Spleen (tissue), 11 donors: ENCODE measurements around the gene RADIL. TPM values are rescaled to one million over a fixed set of nuclear protein-coding genes. Genes with fewer than 3 reads are reported as not detected.

Experiments used
- DNase-seq: peaks from one replicate; pipeline ENCODE4 v3.0.0-alpha.2; 2020
- H3K27ac ChIP-seq, 8 donors: fragments of 200-600 bp; sonication (generic) in 7 of 8; 1 replicate in 4 of 8; 2 replicates in 4 of 8; pipeline versions ENCODE4 v1.5.0 to v1.8.0; 2016 to 2021; ENCODE audit warnings: inconsistent platforms in 4 of 8, mild to moderate bottlenecking in 4 of 8, moderate library complexity in 1 of 8
- H3K27me3 ChIP-seq, 7 donors: fragments of 200-600 bp; sonication (generic) in 6 of 7; replicated peaks in 1 of 7; 1 replicate in 4 of 7; 2 replicates in 3 of 7; pipeline versions ENCODE4 v1.5.0 to v1.8.0; 2016 to 2021; ENCODE audit warnings: inconsistent platforms in 3 of 7, mild to moderate bottlenecking in 1 of 7
- H3K36me3 ChIP-seq, 6 donors: fragments of 200-600 bp; sonication (generic) in 5 of 6; 1 replicate in 4 of 6; 2 replicates in 2 of 6; pipeline versions ENCODE4 v1.5.0 to v1.8.0; 2016 to 2021; ENCODE audit warnings: inconsistent platforms in 2 of 6
- H3K4me1 ChIP-seq, 6 donors: fragments of 200-600 bp; sonication (generic) in 5 of 6; 1 replicate in 3 of 6; 2 replicates in 3 of 6; pipeline versions ENCODE4 v1.5.0 to v1.8.0; 2016 to 2021; ENCODE audit warnings: inconsistent platforms in 3 of 6
- H3K4me3 ChIP-seq, 8 donors: fragments of 200-600 bp; sonication (generic) in 7 of 8; 1 replicate in 4 of 8; 2 replicates in 4 of 8; pipeline versions ENCODE4 v1.5.0 to v1.8.0; 2016 to 2021; ENCODE audit warnings: inconsistent platforms in 4 of 8, mild to moderate bottlenecking in 4 of 8, moderate library complexity in 2 of 8
- H3K9me3 ChIP-seq, 8 donors: fragments of 200-600 bp; sonication (generic) in 7 of 8; 1 replicate in 4 of 8; 2 replicates in 4 of 8; pipeline versions ENCODE4 v1.5.0 to v1.8.0; 2016 to 2021; ENCODE audit warnings: inconsistent platforms in 4 of 8
- POLR2A ChIP-seq, 3 donors: fragments of 450-650 bp; IDR thresholded peaks; one replicate each; pipeline ENCODE4 v1.5.1; 2017; ENCODE audit warnings: antibody characterized with exemption in 3 of 3, mild to moderate bottlenecking in 1 of 3
- POLR2AphosphoS5 ChIP-seq, 3 donors: sonication (generic); formaldehyde crosslinking; IDR thresholded peaks; one replicate each; pipeline ENCODE4 v1.5.1; 2017; ENCODE audit warnings: antibody characterized with exemption in 3 of 3
- WGBS, 5 donors: extraction: QIAGEN DNeasy Blood & Tissue Kit in 3 of 5; methylation state at CpG; one replicate each; pipeline versions ENCODE4 v1.1.5 to v1.1.7; 2013 to 2018; 5-methylcytosine and 5-hydroxymethylcytosine counted together
- intact Hi-C: fragments of 100-400 bp; cut with DNase I; formaldehyde crosslinking; loops from one replicate; pipeline ENCODE4 v1.15.0; 2023; ENCODE audit warnings: low total_unique reads
- polyA plus RNA-seq, 3 donors: library from polyadenylated mRNA; stranded (reverse); fragments of 200-250 nt; gene quantifications; one replicate each; pipeline ENCODE4 v1.2.1, GENCODE V29; 2013
- total RNA-seq, 7 donors: library from RNA; depleted of rRNA in 3 of 7; stranded (reverse); fragments of >200 nt in 3 of 7; fragmentation: NEBNext Ultra II Directional in 4 of 7; extraction: Animal tissue kit (Norgen Biotek cat#: 25700) in 4 of 7; gene quantifications; one replicate each; pipeline versions ENCODE4 v1.1.0 to v1.2.1, GENCODE V29; 2016 to 2021
- TF ChIP-seq, protein P1 (sequence below), 11 experiments: fragments of 200-600 bp in 7 of 11; fragments of 450-650 bp in 4 of 11; sonication (generic) in 4 of 11; IDR thresholded peaks in 8 of 11; conservative IDR thresholded peaks in 3 of 11; 1 replicate in 7 of 11; 2 replicates in 4 of 11; pipeline versions ENCODE4 v1.4.0 to v1.8.0; 2016 to 2021; ENCODE audit warnings: antibody characterized with exemption in 11 of 11, inconsistent platforms in 4 of 11, mild to moderate bottlenecking in 1 of 11
- donor health status: healthy with polysubstance abuse.
- donor health status: DM: no; HTN: no; CAD: no; lungs with moderate emphysema.
- donor health status: DM: no; HTN: no; CAD: no.
- donor health status: Bipolar disorder and iron deficiency.
- donor health status: healthy.
- donor health status: DM: no; HTN: no; CAD: no.
- donor health status: DM: yes; HTN: yes; CAD: no.

Gene RADIL
- total and polyA plus RNA-seq, 10 donors: 0.24 to 2.8 (median 1.5) TPM

DNA sequence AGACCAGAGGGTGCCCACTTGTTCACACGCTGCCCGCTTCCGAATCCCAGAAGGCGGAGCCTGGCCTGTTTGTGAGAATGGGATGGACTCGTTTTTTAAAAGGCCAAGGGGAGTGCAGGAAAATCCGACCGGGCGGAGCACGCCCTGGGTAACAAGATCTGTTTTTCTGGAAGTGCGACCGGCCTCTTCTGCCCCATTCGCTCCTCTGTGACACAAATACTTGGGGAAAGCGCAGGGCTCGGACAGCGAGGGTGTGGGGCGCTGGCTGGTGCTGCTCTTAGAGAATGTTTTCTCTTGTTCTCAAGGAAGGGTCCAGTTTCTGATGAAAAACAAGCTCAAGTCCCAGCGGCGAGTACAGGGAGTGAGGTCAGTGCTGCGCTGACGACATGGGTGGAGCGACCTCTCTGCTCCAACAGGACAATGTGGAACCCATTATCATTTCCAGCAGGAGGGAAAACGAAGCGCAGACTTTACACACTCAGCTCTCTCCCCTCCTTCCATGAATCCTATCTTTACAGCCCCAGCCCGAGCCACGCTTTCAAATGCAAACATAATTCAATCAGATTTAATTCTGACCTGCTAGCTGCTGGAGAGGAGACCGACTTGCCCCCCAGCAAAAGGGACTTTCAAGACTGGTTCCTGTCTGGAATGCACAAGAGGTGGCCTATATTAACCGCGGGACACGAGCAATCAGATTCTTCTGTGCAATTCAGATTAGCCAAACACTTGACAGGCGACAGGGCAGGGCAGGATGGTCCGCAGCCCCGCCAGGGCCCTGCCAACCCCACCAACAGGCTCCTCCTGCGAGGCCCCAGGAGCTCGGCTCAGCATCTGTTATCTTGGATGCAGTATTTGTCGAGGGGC lies 1.1 kb downstream of the RADIL start:
- intact Hi-C loops: no loop called here
- Histone ChIP-seq H3K36me3 (no peaks in the 10 kb centered on the region), H3K9me3 (peaks cover 0 to 4% (median 0%) of the 10 kb centered on the region in 8 donors), H3K27ac (peak overlapping the region in 7 of 8 donors; percentile 15 to 64 (median 52)), H3K27me3 (peaks cover 0 to 97% (median 22%) of the 10 kb centered on the region in 7 donors), H3K4me3 (peak overlapping the region; percentile 22 to 70 (median 44)), H3K4me1 (peaks cover 0 to 26% (median 16%) of the 10 kb centered on the region in 6 donors)
- TF ChIP-seq POLR2A (IDR thresholded peaks at IDR 0.05): no peak
- peak in 1 of 3 donors; percentile 46 for TF ChIP-seq POLR2AphosphoS5 (IDR thresholded peaks at IDR 0.05)
- DNase-seq: no peak
- 9 to 13% (median 10%) methylated on average over 29 to 35 of the region's 35 CpGs for WGBS, 5 donors

DNA sequence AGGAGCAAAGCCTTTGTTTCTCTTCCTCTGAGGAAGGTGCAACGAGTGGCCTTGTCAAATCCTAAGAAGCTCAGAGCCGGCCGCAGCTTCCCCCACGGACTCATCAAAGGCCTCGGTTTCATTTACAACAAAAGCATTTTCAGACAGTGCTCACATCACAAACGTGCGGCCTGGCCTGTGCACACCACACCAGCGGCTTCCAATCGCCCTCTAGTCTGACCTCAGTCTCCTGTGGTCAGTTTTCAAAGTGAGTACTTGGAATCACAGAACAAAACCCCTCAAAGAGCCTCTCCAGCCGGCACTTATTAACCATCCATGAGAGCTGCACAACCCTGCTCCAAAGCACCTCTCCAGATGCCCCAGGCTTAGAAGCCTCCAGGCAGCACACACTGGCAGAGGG lies 3.3 kb downstream of the RADIL start:
- Histone ChIP-seq H3K27me3 (peaks cover 0 to 85% (median 22%) of the 10 kb centered on the region in 7 donors), H3K36me3 (no peaks in the 10 kb centered on the region), H3K27ac (no peak overlapping the region), H3K9me3 (peaks cover 0 to 4% (median 0%) of the 10 kb centered on the region in 8 donors), H3K4me3 (no peak overlapping the region), H3K4me1 (peaks cover 0 to 26% (median 16%) of the 10 kb centered on the region in 6 donors)
- TF ChIP-seq, protein P1, sequence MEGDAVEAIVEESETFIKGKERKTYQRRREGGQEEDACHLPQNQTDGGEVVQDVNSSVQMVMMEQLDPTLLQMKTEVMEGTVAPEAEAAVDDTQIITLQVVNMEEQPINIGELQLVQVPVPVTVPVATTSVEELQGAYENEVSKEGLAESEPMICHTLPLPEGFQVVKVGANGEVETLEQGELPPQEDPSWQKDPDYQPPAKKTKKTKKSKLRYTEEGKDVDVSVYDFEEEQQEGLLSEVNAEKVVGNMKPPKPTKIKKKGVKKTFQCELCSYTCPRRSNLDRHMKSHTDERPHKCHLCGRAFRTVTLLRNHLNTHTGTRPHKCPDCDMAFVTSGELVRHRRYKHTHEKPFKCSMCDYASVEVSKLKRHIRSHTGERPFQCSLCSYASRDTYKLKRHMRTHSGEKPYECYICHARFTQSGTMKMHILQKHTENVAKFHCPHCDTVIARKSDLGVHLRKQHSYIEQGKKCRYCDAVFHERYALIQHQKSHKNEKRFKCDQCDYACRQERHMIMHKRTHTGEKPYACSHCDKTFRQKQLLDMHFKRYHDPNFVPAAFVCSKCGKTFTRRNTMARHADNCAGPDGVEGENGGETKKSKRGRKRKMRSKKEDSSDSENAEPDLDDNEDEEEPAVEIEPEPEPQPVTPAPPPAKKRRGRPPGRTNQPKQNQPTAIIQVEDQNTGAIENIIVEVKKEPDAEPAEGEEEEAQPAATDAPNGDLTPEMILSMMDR (IDR thresholded peaks at IDR 0.05 in 8 of 11, conservative IDR thresholded peaks at IDR 0.05 in 3 of 11): no peak
- TF ChIP-seq POLR2A (IDR thresholded peaks at IDR 0.05): no peak
- no peak for TF ChIP-seq POLR2AphosphoS5 (IDR thresholded peaks at IDR 0.05)
- WGBS, 5 donors: 73 to 83% (median 80%) methylated on average over 9 to 10 of the region's 10 CpGs
- intact Hi-C loops: no loop called here
- no peak for DNase-seq

DNA sequence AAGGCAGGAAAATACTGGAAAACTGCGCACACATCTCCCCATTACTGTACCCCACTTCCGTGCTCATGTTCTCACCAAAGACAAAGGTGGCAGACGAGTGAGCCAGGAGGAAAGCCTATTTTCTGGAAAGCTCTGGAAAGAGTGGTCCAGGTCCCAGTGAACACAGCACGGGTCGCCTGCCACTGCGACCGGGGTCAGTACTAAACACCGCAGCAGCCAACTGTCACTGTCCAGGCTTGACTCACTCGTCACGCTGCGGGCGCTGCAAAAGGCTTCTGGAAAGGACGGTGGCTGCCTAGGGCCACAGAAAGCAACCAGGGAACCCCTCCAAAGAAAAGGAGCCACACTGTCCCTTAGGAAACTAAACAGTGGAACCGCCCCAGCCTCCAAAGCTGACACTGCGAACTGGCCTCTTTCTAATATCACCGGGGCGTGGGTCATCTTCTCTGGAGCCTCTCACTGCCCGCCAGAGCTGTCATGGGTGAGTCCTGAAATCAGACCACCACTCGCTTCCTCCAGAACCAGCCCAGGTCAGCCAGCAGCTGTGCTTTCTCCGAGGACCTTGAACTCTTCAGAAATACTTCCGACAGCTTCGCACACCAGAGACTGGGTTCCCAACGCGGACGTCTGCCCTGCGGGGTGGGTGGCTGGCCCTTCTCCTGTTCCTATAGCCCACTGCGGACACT lies 4.0 kb downstream of the RADIL start:
- WGBS, 5 donors: 76 to 85% (median 84%) methylated on average over 25 to 27 of the region's 27 CpGs
- H3K4me1 ChIP-seq: peaks cover 0 to 26% (median 16%) of the 10 kb centered on the region in 6 donors
- H3K27ac ChIP-seq: no peak overlapping the region
- TF ChIP-seq, protein P1 (IDR thresholded peaks at IDR 0.05 in 8 of 11, conservative IDR thresholded peaks at IDR 0.05 in 3 of 11): no peak
- TF ChIP-seq POLR2A (IDR thresholded peaks at IDR 0.05) (no peak), POLR2AphosphoS5 (IDR thresholded peaks at IDR 0.05) (no peak)
- peaks cover 0 to 4% (median 0%) of the 10 kb centered on the region in 8 donors for H3K9me3 ChIP-seq
- no peaks in the 10 kb centered on the region for H3K36me3 ChIP-seq
- no peak overlapping the region for H3K4me3 ChIP-seq
- intact Hi-C loops: no loop called here
- peaks cover 0 to 78% (median 22%) of the 10 kb centered on the region in 7 donors for H3K27me3 ChIP-seq
- DNase-seq: no peak

DNA sequence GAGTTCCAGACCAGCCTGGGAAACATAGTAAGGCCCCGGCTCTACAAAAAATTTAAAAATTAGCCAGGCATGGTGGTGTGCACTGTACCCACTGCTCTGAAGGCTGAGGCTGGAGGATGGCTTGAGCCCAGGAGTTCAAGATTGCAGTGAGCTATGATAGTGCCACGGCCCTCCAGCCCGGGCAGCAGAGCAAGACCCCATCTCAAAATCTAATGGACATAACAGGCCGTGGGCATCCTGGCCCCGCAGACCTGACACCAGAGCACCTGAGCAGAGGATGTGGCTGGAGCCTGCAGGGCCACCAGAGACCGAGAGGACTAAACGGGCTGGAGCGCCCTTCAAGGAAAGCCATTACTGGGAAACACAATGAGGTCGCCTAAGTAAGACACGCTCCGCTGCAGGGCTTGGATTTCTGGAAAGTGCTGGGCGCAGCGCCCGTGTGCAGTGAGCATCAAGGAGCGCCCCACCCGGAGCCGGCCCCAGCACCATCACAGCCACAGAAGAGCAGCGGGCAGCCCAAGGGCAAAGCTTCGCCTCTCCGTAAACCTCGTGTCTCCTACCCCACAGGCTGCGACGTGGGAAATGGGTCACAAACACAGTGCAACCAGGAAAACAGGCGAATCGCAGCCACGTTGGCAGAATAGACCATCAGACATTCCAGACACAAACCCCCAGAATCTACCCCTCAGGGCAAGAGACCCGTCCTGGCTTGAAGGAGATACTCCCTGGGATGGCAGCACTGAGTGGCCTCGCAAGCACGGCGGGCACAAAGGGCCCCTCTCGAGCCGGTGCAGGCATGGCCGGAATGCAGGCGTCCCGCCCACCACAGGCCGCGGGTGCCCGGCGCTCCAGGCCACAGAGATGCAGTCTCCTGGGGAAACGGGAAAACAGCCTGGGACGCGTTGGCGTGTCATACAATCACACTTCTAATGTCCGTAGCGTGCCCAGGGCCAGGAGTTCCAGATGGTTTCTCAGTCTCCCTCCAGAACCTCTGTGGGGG lies 4.9 kb downstream of the RADIL start:
- peaks cover 0 to 2% (median 0%) of the 10 kb centered on the region in 8 donors for H3K9me3 ChIP-seq
- H3K27me3 ChIP-seq: peaks cover 0 to 77% (median 16%) of the 10 kb centered on the region in 7 donors
- no peaks in the 10 kb centered on the region for H3K36me3 ChIP-seq
- WGBS, 5 donors: 84 to 92% (median 88%) methylated on average over 33 to 45 of the region's 45 CpGs
- H3K4me3 ChIP-seq: no peak overlapping the region
- H3K27ac ChIP-seq: no peak overlapping the region
- H3K4me1 ChIP-seq: peaks cover 0 to 20% (median 15%) of the 10 kb centered on the region in 6 donors
- intact Hi-C loops: no loop called here
- no peak for TF ChIP-seq POLR2AphosphoS5 (IDR thresholded peaks at IDR 0.05)
- TF ChIP-seq, protein P1 (IDR thresholded peaks at IDR 0.05 in 8 of 11, conservative IDR thresholded peaks at IDR 0.05 in 3 of 11): no peak
- no peak for TF ChIP-seq POLR2A (IDR thresholded peaks at IDR 0.05)
- DNase-seq: no peak
